Upper lobe of left lung (tissue), 4 donors: ENCODE measurements around the gene ATP4B.

Experiments
- CTCF ChIP-seq, 6 experiments: fragments of 450-650 bp in 4 of 6; fragments of 200-600 bp in 2 of 6; sonication (generic) in 2 of 6; IDR thresholded peaks; one replicate each; pipeline ENCODE4 v1.5.1; 2016 to 2019; ENCODE audit warnings: antibody characterized with exemption in 6 of 6
- EP300 ChIP-seq, 4 donors: sonication (generic); formaldehyde crosslinking; IDR thresholded peaks; one replicate each; pipeline ENCODE4 v1.5.1; 2017; ENCODE audit warnings: antibody characterized with exemption in 4 of 4, control low read depth in 2 of 4
- POLR2A ChIP-seq, 4 donors: fragments of 450-650 bp; IDR thresholded peaks; one replicate each; pipeline ENCODE4 v1.5.1; 2016 to 2017; ENCODE audit warnings: antibody characterized with exemption in 4 of 4, mild to moderate bottlenecking in 2 of 4
- POLR2AphosphoS5 ChIP-seq, 2 donors: sonication (generic); formaldehyde crosslinking; IDR thresholded peaks; one replicate each; pipeline ENCODE4 v1.5.1; 2017; ENCODE audit warnings: antibody characterized with exemption in 2 of 2

- no peak for TF ChIP-seq CTCF (IDR thresholded peaks at IDR 0.05)
- TF ChIP-seq POLR2AphosphoS5 (IDR thresholded peaks at IDR 0.05), result no peak
- TF ChIP-seq EP300 (IDR thresholded peaks at IDR 0.05), result no peak
- no peak for TF ChIP-seq POLR2A (IDR thresholded peaks at IDR 0.05)
These were observed 26.5 kb downstream of the ATP4B start for GRCh38 chr13:113631341-113632095.
